Measurements from ENCODE around the gene SSR2. TPM values are rescaled to one million over a fixed set of nuclear protein-coding genes. Genes with fewer than 3 reads are reported as not detected.

SSR2 gene
- total RNA-seq, 4 donors from 2014 or later, result 118 to 229 (median 137) TPM

DNA sequence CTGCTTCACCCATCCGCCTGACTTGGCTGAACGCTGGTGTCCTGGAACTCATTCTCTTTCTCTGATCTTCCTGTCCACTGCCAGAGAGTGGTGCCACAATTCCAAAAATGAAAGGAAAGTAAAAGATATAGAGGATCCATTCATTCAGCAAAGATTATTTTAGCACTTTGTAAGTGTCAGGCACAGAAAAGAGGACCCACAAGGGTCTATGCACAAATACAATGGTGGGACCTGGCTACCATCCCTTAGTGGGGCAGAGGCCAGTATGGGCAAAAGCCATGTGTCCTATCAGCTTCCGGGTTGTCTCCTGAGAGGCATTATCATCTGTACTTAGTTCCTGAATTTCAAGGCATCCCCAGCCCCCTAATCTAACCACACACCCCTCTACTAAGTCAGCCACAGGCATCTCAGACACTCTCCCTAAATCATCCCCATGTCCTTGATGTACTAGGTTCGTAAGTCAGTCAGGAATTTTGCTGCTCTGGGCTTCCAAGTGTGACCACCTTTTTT lies 19.0 kb downstream of the SSR2 start:
- Histone ChIP-seq H3K27ac (replicated peaks in 1 of 4) (no peak overlapping the region), H3K9me3 (no peaks in the 10 kb centered on the region), H3K27me3 (no peaks in the 10 kb centered on the region), H3K4me3 (no peak overlapping the region), H3K36me3 (peaks cover 0 to under 1% (median 0%) of the 10 kb centered on the region in 4 donors), H3K4me1 (peaks cover 0 to 10% (median 4%) of the 10 kb centered on the region in 4 donors)
- WGBS, result 62% methylated on average over 4 of the region's 4 CpGs
- no peak for DNase-seq (ENCODE audit: extremely low spot score)
- no peak for TF ChIP-seq EP300 (IDR thresholded peaks at IDR 0.05)
- TF ChIP-seq, protein P1, sequence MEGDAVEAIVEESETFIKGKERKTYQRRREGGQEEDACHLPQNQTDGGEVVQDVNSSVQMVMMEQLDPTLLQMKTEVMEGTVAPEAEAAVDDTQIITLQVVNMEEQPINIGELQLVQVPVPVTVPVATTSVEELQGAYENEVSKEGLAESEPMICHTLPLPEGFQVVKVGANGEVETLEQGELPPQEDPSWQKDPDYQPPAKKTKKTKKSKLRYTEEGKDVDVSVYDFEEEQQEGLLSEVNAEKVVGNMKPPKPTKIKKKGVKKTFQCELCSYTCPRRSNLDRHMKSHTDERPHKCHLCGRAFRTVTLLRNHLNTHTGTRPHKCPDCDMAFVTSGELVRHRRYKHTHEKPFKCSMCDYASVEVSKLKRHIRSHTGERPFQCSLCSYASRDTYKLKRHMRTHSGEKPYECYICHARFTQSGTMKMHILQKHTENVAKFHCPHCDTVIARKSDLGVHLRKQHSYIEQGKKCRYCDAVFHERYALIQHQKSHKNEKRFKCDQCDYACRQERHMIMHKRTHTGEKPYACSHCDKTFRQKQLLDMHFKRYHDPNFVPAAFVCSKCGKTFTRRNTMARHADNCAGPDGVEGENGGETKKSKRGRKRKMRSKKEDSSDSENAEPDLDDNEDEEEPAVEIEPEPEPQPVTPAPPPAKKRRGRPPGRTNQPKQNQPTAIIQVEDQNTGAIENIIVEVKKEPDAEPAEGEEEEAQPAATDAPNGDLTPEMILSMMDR (IDR thresholded peaks at IDR 0.05), result no peak
- TF ChIP-seq POLR2A (IDR thresholded peaks at IDR 0.05; ENCODE audit: low read depth), result no peak
- no peak for TF ChIP-seq POLR2AphosphoS5 (IDR thresholded peaks at IDR 0.05)
- intact Hi-C loops (cut with DNase I), result no loop called here

DNA sequence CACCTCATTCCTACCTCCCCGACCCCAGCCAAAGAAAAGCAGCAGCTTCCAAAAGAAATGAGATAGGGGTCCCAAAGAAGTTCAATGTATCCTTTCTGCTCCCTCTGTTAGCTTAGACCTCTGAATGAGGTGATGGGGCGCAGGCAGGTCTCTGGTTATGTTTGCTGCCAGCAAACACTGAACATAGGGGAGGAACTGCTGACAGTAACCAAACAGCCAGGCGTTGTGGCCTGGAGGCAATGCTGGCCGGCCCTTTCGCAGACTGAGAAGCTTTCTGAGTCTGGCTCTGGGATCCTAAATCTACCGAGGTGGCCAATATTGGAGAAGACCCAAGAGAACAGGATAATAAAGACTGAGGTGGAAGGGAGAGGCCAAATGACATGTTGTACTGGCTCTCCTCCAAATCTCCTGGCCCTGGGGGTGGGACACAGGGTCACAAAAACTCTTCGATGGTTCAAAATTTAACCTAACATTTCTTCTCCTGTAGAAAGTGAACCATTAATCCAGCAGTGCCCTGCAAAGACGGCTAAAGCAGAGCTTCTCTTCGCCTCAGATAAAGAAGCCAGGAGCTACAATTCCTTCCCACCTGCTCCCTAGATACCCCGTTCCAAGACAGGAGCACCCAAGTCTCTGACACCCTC lies 19.6 kb downstream of the SSR2 start:
- Histone ChIP-seq H3K4me3 (no peak overlapping the region), H3K36me3 (no peaks in the 10 kb centered on the region), H3K4me1 (peaks cover 0 to 10% (median 6%) of the 10 kb centered on the region in 4 donors), H3K9me3 (no peaks in the 10 kb centered on the region), H3K27me3 (no peaks in the 10 kb centered on the region), H3K27ac (replicated peaks in 1 of 4) (no peak overlapping the region)
- TF ChIP-seq POLR2A (IDR thresholded peaks at IDR 0.05; ENCODE audit: low read depth), result no peak
- WGBS, result 71% methylated on average over 10 of the region's 10 CpGs
- no peak for DNase-seq (ENCODE audit: extremely low spot score)
- intact Hi-C loops (cut with DNase I), result no loop called here

DNA sequence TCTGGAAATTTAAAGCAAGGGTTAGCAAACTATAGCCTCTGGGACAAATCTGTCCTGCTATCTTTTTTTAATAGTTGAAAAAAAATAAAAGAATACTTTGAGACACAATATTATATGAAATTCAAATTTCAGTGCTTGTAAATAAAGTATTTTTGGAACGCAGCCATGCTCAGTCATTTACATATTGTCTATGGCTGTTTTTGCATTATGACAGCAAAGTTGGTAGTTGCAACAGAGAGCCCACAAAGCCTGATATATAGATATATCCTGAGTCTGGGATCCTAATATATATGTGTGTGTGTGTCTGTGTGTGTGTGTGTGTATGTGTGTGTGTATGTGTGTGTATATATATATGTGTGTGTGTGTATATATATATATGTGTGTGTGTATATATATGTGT lies 20.8 kb downstream of the SSR2 start:
- Histone ChIP-seq H3K36me3 (no peaks in the 10 kb centered on the region), H3K4me1 (peaks cover 0 to 10% (median 7%) of the 10 kb centered on the region in 4 donors), H3K27me3 (no peaks in the 10 kb centered on the region), H3K4me3 (no peak overlapping the region), H3K27ac (replicated peaks in 1 of 4) (no peak overlapping the region), H3K9me3 (no peaks in the 10 kb centered on the region)
- no peak for DNase-seq (ENCODE audit: extremely low spot score)
- WGBS, result 84% methylated on average over 1 of the region's 1 CpG
- intact Hi-C loops (cut with DNase I), result no loop called here
- TF ChIP-seq, protein P1 (IDR thresholded peaks at IDR 0.05), result no peak
- TF ChIP-seq EP300 (IDR thresholded peaks at IDR 0.05) (no peak), POLR2AphosphoS5 (IDR thresholded peaks at IDR 0.05) (no peak), POLR2A (IDR thresholded peaks at IDR 0.05; ENCODE audit: low read depth) (no peak)

DNA sequence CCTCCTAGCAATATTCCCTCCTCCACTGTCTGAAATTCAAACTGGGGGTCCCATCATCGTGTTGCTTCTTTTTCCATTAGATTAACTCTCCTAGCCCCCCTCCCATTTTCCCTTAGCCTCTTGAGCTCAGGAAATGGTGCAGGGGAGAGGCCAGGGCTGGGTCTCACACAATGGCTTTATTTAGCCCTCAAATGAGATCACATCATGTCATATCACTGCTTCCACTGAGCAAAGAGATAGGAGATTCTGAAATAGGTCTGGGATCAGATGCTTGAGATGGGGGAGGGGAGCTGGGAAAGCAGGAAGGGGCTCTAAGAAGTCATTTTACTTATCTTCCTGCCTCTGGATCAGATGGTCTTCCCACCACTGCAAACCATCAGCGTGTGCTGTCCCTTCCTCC lies 24.6 kb downstream of the SSR2 start:
- whole genome bisulfite sequencing, result 32% methylated on average over 2 of the region's 2 CpGs
- TF ChIP-seq EP300 (IDR thresholded peaks at IDR 0.05) (no peak), POLR2AphosphoS5 (IDR thresholded peaks at IDR 0.05) (no peak), POLR2A (IDR thresholded peaks at IDR 0.05; ENCODE audit: low read depth) (no peak)
- TF ChIP-seq, protein P1 (IDR thresholded peaks at IDR 0.05), result no peak
- Histone ChIP-seq H3K27me3 (no peaks in the 10 kb centered on the region), H3K9me3 (no peaks in the 10 kb centered on the region), H3K4me1 (peaks cover 0 to 10% (median 5%) of the 10 kb centered on the region in 4 donors), H3K36me3 (no peaks in the 10 kb centered on the region), H3K4me3 (no peak overlapping the region), H3K27ac (replicated peaks in 1 of 4) (no peak overlapping the region)
- DNase-seq (ENCODE audit: extremely low spot score), result no peak
- intact Hi-C loops (cut with DNase I), result no loop called here

DNA sequence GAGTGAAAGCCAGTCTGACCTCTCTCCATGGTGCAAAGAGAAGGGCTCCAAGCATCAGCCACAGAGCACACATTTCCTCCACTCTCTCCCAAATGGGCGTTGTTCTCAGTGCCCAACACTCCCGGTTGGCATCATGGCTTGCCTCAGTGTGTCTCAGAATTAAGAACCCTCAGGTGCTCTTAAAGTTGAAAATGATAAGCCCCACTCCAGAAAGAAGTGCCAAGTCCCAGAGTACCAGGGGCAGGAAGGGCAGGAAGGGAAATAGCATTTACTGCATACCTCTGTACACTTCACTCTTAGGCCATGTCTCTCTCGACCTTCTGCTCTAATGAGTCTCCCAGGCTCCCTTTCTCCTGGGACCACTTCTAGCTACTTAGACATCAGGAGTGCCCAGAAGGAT lies 27.2 kb downstream of the SSR2 start:
- intact Hi-C loops (cut with DNase I), result no loop called here
- Histone ChIP-seq H3K4me3 (no peak overlapping the region), H3K9me3 (no peaks in the 10 kb centered on the region), H3K27me3 (no peaks in the 10 kb centered on the region), H3K4me1 (peaks cover 12 to 24% (median 14%) of the 10 kb centered on the region in 4 donors), H3K27ac (replicated peaks in 1 of 4) (no peak overlapping the region), H3K36me3 (no peaks in the 10 kb centered on the region)
- WGBS, result 74% methylated on average over 3 of the region's 3 CpGs
- no peak for TF ChIP-seq POLR2A (IDR thresholded peaks at IDR 0.05; ENCODE audit: low read depth)
- TF ChIP-seq, protein P1 (IDR thresholded peaks at IDR 0.05), result no peak
- no peak for TF ChIP-seq POLR2AphosphoS5 (IDR thresholded peaks at IDR 0.05)
- no peak for TF ChIP-seq EP300 (IDR thresholded peaks at IDR 0.05)
- DNase-seq (ENCODE audit: extremely low spot score), result no peak

All from esophagus muscularis mucosa (tissue), 4 donors.